ENCODE data around the gene ARHGAP26.

ARHGAP26 gene

DNA sequence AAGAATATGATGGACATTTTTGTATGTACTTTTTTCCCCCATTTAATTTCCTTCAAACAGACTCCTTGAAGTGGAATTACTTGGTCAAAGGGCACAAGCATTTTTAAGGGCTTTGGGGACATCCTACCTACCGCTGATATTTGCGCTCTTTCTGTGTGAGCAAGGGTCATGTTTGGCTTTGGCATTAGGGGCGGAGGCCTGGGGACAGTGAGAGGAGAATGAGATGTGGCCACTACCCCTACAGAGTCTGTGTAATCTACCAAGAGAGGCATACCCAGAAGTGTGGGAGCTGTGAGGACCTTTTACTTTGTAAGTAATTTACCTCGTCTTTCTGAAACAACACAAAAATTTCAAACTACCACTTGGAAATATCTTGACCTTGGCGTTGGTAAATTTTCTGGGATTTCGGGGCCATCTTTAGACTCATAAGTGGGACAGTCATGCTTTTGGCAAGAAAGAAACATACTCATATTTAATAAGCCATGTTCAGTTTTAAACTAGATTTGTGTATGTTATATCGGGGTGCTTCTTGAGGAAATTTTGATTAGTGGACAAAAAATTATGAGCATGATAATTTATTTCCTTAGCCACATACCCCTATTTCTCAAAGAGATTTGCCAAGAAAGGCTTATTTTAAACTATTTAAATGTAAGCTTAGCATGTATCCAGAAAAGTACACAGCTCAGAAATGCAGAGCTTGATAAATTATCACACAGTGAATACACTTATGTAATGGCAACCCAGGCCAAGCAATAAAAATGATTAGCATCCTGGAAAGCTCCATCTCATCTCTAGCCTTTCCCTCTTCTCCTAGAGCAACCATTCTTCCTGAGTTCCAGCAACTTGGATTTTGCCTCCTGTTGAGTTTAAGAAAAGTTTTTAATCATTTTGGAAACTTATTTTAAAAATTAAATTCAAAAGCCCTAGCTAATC lies 63.6 kb downstream of the ARHGAP26 start:
- no peak for DNase-seq

DNA sequence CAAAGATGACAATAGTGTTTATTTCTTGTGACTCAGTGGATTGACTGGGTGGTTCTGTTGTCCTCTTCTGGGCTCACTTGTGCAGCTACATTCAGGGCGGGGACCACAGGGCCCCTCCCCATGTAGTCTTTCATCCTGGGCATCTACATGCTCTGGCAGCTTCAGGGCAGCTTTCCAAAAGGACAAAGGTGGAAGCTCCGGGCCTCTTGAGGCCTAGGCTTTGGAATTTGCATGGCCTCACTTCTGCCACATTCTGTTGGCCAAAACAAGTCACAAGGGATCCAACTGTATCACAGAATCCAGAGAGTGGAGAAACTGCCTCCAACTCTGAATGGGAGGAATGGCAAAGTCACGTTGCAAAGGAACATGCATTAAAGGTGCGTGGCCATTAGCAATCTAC lies 64.3 kb downstream of the ARHGAP26 start:
- no peak for DNase-seq

DNA sequence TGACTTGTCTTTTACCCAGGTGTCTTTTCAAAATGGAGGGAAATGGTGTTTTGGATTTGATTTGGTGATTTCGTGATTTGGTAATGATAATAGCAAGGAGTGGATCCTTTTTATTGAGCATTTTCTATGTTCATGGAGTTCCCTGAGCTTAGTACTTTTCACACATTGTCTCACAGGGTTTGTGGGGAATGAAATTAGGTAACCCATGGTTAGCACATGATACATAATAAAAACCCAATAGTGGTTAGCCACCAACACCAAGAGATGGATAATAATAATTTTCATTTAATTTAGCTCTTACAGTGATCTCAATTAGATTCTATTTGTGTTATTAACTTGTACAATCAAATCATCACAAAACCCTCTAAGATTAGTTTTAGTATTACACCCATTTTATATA lies 65.4 kb downstream of the ARHGAP26 start:
- DNase-seq = no peak

DNA sequence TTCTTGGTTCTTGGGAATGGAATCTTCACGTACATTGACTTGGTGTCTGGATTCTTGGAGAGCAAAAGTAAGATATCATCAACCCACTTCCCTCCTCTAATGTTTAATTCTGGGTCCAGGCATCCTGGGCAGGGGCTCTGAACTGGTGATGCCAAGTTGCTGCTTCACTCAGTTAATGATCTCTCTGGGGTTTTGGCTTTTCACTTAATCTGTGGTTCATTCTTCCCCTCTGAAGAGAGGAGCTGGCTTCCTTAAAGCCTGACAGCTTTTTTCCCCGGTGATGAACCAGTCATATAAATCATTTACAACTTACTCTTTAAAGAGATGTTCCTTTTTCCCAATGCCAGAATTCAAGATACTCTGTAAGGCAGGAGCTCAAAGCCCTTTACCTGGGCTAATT lies 65.9 kb downstream of the ARHGAP26 start:
- DNase-seq = no peak

DNA sequence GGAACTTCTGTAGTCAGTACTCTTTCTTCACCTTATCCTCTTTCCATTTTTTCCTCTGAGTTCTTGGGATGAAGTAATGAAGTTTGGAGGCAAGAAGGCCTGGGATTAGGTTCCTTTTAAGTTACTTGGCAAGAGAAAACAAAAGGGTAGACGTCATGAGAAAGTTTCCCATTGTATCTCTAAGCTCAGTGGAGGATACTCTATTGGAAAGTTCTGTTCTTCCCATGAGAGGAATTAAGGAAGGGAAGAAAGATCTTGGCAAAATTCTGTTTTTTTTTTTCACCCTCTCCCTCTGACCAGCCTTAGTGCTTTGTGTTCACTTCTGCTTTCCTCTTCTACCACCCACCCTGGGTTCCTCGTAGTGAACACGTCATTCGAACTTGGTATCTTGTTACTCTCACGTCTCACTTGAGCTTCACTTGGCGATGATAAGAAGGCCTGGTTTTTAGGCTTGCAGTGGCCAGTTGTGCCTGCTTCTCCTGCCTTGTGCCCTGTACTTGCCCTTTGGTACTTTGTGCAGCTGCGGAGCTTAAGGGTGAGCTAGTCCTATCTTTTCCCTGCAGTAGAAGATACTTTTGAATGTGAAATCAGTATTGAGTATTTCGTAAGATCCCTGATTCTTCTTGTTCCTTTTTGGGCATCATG lies 67.0 kb downstream of the ARHGAP26 start:
- DNase-seq = no peak

DNA sequence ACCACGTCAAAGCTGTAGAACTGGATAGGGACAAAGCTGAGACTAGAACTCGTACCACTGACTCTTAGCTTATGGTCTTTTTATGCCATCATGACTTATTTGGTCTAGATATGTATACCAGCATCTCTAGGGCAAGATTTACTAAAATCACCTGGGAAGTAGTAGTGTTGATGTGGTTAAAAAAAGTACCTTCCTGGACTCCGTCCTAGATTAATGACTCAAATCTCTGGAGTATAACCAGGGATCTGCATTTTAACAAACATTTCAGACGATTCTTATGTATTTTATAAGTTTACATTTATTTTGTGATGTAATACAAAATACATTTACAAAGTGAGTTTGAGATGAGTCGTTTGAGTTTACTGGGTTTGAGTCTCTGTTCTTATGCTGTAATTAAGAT lies 68.7 kb downstream of the ARHGAP26 start:
- no peak for DNase-seq

DNA sequence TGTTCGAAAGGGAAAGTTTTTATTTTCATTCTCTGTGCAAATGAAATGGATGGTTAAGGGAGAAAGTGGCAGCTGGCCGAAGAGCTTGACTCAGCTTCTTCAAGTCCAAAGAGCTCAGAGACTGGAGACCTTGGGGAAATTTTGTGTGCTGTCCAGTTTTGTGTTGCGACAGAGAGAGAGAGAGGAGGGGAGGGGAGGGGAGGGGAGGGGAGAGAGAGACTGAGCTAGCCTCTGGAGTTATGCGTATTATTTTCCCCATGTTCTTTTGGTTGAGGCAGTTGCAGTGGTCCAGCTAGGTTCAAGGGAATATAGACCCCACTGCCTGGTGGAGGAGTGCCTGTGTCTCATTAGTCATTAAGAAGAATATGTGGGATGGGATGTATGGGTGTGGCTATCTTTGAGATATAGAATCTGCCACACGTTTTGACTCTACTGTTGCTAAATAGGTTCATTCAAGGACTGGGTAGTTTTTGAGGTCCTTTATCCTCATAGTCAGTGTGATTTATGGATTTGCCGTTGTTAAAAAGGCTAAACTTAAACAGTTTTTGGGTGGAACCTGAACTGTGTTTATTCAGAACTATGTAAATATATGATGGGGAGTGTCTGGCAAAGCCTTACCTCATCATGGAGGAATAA lies 69.7 kb downstream of the ARHGAP26 start:
- DNase-seq = no peak

DNA sequence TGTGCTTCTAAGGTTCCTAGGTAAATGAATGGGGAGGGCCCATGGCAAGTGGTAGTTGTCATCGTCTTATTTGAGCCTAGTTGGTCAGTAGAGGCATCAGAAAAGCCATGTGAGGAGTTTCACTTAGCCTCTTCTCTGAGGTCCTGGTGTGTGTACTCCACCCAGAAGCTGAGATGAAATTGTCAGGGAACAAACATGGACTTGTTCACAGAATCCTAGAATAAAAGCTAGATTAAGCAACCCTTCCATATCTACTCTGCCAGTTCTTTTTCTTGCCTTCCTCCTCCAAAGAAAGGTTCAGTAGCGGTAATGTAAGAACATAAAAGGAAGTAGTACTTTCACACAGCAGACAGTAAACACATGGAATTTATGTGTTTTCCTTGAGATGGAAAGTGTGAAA lies 70.4 kb downstream of the ARHGAP26 start:
- DNase-seq = no peak

DNA sequence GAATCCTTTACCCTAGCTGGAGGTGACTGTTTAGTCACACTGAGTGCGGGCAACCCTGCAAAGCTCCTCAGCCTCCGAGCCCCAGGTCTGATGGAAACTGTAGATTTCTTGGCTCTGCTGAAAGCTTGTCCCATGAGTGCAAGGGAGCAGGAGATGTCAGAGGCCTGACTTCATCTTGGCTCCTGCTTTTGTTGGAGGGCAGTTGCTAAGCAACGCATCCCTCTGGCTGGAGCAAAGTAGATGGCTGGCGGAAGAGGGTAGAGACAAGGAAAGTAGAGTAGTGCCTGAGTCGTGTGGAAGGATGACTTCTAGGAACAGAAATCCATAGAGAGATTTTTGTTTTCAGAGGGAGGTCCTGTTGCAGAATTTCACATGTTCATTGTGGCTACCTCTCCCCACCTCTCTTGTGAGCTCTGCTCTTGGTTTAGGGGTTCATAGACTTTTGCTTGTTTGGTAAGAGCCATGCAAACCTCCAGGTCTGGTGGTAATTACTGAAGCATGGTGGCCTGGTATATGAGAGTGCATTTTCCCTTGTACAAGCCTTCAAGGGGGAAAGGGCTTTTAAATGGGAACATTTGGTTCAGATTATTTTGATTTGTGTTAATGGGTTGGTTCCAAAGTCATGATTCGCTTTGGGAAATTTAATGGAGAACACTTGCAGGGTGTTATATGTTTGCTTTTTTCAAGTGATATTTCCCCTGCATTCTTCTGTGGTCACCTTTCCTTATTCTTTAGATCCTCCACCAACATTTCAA lies 71.5 kb downstream of the ARHGAP26 start:
- DNase-seq = no peak

DNA sequence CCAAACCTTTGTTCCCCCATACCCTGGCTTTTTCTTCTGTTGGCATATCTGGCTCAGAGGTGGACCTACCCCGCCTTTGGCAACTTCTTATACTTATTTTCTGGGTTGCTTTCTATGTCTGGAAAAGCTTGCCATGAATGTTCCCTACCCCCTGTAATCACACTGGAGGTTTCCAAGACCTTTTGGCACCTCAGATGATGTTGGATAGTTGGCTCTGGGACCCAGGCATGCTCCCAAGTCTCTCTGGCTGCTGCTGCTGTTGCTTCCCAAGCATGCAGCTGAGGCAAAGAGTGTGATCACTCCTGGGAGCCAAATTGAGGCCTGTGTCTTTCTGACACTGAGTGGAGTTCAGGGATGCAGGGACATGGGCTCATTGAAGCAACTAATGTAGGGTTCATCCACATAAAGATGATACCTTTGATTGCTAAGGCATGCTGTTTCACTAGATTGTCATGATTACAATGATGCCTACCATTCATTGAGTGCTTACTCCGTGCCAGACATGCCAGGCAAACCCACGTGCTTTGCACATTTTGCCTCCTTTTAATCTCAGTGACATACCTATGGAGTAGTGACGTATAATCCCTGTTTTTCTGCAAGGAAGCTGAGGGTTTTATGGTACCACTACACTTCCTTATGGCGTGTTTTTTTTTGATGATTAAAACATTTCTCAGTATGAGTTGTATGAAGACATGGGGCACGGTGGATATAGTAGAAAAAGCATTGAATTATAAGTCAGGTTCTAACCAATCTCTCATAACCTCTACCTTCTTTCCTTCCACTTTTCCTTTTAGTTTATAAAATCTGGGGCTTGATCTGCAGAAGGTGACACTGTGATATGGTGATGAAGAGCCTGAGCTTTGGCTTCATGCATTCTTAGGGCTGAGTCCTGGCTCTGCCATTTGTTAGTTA lies 73.1 kb downstream of the ARHGAP26 start:
- DNase-seq = no peak

DNA sequence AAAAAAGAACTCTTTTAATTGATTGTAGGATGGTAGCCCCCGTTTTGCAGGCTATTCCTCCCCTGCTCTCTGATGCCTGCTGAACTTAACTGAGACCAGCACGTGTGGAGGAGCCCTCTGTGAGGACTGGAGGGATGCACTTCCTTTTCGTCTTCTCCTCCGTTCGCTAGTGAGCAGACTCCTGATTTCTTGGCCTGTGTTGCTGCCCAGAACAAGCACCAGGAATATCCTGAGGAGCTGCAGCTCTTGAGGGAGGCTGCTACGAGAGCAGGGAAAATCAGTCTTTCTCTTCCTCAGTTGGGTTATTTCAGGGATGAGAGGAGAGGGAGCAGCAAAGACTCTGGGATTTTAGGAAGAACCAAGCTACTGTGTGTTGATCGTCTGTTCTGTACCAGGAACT lies 74.7 kb downstream of the ARHGAP26 start:
- DNase-seq = no peak

DNA sequence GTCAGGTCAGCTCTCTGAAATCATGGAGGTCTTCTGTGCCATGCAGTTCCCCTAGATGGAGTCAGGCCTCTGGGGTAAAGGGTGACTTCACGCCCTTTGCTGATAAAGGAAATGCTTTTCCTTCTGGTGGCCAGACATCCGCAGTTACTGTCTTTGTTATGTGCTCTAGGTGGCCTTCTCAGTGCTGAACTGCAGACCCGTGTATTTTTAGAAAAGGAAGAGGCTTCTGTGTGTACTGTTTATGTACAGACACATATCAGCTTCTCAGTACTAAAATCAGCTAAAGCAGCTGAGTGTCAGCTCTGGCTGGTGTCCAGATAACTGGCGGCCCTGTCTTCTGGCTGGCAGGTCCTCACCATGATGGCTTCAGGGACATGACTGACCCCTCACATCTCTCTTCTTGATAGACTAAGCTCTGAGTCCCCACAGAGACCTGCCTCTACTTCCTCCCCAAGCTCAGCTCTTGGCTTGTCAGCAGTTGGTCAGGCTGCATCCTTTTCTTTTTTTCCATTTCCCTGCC lies 75.3 kb downstream of the ARHGAP26 start:
- DNase-seq = no peak

DNA sequence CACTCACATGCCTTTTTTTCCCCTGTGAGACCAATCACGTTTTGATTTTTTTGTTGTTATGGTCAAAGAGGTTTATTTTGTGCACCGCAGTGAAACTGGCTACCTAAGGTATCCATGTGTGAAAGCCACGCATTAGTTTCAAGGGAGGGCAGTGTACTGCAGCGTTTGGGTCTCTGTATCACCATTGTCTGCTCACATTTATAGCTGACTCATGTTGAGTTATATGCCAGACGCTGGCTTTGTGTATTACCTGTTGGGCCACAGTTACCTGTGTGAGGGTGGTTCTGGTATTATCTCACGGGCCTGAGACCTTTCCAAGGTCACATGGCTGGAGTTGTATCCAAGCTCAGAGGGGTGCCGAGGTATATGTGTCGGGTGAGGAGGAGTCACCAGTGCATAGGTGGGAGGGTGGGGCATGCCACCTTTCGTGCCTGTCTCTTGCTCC lies 75.8 kb downstream of the ARHGAP26 start:
- no peak for DNase-seq

DNA sequence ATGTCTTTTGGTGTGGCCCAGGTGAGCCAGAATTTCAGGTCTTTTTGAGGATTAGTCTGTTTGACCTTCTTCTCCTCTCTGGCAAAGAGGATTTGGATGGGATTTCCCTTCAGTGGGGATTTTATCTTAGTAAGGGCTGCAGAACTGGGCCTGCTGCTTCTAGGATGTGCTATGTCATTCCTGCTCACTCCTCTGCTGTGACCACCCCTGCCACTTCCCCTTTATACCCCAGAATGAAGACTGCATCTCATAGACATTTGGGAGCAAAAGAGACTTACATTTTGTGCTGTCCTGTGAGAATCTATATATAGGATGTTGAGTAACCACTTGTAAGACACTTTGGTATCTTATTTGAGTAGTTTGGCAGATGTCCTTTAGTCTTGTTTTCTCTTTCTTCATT lies 76.2 kb downstream of the ARHGAP26 start:
- DNase-seq = no peak

DNA sequence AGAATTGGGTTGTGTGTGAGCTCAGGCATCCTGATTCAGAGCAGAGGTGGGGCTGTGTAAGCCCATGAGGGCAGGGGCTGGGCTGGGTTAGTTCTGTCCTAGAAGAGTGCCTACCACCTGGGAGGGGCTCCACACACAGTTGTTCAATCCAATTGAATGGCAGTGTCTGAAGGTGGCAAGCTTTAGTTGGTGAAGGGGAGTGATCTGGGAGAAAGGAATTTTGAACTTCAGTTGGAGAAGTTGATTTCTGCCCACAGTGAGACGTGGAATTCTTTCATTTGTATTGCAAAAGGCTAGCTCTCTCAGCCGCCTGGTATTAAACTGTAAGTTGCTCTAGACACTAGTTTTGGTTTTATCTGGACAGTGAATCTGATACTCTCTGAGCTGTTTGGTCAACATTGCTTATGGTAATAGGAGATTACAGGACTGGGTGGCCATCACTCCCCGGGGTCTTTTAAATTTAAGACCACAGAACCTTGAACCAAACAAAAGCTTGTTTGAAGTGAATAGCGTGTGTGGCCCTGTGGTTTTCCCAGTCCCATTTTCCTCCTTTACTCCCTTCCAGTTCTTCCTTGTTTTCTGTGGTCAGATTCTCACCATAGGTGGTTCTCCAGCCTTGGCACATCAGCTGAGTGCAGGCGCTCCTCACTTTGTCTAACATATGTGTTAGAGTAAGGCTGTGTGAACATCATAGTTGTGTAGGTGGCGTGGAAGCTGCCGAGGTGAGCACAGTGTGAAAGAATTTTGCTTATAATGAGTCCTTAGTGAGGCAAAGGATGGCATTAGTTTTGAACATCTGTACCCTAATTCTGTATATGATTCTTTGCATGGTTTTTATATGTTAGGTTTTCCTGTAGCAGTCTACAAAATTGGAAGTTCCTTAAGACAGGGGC lies 78.0 kb downstream of the ARHGAP26 start:
- no peak for DNase-seq

DNA sequence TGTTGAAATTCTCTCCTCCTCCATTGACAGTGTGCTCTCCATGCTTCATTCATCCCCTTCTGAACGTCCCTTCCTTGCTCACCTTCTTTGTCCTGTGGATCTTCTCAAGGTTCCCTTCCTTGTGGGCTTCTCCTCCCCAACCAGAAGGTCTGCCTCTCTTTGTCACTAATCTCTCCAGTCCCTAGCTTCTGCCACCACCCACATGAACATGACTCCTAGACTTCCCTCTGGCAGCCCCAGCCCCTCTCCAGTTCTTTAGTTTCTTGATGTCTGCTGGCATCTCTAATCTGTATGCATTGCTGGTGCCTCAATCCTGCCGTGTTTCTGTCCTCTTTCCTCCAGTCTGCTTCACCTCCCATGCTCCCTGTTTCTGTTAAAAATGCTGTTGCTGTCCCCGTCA lies 79.3 kb downstream of the ARHGAP26 start:
- no peak for DNase-seq

DNA sequence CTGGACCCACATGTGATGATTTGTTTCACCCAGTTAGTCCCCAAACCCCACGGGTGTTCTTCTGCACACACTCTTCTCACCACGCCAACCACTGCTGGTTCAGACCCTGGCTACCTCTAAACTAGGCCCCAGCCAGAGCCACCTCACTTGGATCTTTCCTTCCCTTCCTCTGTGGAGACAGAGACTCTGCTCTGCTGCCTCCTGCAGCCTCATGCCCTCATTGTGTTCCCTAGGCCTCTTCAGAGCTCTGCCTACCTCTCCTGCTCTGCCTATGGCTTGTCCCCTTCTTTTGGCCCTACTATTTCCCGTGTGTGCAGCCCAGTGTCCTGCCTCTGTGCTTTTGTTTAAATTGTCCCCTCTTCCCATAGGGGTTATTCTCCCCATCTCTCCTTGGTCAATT lies 79.7 kb downstream of the ARHGAP26 start:
- no peak for DNase-seq

DNA sequence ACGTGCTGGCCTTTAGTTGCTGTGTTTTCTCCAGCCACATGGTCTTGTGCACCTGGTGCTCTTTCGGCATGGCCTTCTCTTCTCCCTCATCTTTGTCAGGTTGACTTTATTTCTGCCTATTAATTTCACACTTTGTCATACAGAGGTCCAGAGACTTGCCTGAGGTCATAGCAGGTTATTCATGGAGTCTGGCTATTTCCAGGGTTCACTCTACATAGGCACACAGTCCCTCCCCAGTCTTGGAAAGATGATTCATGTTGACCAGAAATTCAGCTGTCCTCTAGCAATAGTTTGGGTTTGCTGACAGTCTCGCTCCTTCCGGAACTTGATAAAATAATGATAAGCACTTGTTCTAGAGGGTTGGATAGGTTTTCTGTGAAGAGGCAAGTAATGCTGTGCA lies 81.6 kb downstream of the ARHGAP26 start:
- no peak for DNase-seq

DNA sequence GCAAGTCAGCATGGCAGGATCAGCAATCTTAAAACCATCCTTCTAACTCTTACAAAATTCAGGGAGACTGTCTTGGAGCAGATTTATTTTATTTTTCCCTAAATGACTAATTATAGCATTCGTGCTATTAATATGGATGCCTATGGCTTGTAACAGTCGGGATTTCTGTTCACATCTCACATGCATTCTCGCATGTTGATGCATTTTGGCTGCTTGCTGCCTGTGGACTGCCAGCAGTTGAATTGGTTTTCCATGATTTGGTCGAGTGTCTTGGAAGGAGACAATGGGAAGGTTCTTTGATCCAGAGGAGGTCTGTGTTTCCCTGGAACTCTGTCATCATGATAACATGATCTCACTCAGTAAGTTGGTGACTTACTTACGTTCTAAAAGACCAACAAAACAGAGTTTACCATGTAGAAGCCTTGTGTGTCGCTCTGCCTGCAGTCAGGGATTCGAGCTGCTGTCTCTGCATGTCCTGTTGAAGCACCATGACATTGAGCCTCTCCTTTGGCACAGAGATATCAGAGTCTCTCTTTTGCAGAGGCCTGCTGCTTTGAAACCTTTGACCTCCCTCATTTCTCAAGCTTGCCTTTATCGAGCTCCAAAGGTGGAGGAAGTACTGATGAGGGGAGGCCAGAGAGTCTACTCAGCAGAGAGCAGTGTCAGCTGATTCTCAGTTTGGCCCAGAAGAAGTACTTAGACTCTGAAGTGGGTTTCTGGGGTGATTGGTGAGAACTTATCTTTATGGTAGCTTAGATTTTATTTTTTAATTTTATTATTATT lies 82.4 kb downstream of the ARHGAP26 start:
- no peak for DNase-seq

DNA sequence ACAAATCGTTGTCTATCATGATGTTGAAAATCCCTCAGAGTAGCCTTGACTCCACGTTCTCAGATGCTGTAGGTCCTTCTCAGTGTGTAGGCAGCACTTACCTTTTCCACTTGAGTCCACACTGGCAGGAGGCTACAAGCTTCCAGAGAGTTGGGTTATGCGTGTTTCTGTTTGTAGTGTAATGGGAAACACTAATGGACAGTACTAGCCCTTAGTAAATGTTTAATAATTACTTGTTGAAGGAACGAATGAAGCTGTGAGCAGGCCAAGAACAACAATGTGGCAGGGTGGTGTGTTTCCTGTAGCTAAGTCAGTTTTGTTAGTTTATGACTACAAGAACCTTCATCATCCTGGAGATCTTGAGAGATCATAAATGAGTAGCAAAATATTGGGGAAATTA lies 83.5 kb downstream of the ARHGAP26 start:
- DNase-seq = no peak

Measured in NCI-H1436 treated with DMSO at 0.1 percent for 48 hours (cell line).